GM21528 (cell line): ENCODE data around the gene ABHD16A.

ENCODE experiments used
- ATAC-seq: cut with Tn5 transposase; IDR thresholded peaks from one replicate; pipeline ENCODE4 v1.9.1; 2021; ENCODE audit warnings: mild to moderate bottlenecking, moderate library complexity; ENCODE audit not compliant: unreplicated experiment, low FRiP score

The ABHD16A gene

DNA sequence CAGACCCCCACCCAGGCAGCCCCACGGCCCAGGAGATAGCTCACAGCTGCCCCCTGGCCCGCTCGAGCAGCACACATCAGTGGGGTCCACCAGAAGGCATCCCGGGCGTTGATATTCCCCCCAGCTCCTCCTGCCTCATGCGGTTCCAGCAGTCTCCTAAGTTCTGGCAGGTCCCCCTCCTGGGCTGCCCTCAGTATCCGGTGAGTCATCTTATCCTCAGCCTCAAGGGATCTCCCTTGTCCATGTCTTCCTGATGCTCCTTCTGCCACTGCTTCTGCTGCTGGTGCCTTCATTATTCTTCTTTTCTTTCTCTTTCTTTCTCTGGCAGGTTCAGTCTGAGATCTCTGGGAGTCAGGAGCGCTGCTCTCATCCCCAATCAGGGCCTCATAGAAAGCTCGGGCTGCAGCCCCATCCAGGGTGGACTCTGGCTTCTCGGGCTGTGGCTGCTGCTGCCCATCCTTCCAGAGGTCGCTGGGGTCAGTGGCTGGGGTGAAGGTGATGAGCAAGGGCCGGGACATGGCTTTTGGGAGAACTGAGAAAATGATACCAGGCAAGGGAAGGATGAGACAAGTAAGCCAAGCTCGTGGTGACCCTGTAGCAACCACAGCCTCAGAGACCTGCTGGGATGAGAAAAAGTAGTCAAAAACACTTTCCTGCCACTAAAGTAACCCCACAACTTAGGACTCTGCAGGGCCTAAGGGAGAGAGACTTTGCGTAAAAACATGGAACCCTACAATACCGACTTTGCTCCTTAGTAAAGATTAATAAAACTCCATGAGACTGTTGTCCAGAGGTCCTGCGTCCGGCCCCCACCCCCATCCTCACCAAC, 38.9 kb downstream of the ABHD16A start:
- no peak for ATAC-seq

DNA sequence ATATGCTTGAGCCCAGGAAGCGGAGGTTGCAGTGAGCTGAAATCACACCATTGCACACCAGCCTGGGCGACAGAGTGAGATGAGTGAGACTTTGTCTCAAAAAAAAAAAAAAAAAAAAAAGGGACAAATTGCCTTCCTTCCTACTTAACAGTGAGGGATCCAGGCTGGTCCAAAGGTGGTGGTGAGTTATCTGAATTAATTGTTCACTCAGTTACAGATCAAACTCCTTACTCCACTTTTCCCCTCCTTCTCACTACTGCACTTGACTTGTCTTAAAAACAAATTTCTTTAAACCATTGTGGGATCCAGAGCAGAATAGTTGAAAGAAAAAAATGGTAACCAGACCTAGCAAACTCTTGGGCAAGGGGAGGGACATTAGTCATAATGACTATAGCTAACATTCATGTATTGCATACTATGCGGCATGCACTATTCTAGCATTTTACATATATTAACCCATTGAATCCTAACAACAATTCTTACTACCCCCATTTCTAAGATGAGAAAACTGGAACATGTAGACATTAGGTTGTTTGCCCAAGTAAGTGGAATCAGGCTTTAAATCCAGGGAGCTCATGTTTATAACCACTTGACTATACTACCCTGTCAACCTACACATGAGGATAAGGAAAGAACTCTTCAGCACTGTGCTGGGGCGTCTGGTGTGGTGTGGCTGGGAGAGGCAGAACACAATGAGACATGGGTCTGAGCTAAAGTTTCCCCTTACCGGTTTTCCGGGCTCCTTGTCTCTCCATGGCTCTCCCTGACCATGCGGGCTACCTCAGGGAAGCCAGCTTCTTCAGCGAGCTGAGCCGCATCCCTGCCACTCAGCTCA, 39.8 kb downstream of the ABHD16A start:
- ATAC-seq = no peak

DNA sequence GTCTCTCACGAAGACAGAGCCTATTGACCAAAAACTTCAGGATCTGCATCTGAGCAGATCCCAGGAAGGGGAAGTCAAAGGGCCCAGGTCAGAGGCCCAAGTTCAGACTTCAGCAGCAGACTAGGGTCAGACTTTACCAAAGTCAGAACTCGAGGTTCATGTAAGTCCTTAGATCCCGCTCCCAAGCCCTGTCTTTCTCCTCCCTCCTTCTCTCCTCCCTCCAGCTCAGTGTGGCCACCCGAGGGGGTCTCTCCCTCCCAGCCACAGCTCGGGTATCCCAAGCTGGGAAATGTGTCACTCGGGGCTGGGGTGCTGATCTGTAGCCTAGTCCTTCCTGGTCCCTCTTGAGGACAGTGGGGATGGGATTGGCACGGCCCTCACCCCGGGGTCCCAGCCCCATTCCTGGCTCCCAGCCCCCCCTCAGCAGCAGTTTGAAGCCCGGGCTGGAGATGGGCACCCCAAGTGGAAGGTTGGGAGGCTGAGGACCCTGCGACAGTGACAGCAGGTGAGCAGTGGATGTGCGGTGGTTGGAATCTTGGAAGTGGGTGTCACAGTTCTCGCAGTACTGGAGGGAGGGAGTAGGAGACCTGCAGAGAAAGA, 40.9 kb downstream of the ABHD16A start:
- ATAC-seq = no peak

DNA sequence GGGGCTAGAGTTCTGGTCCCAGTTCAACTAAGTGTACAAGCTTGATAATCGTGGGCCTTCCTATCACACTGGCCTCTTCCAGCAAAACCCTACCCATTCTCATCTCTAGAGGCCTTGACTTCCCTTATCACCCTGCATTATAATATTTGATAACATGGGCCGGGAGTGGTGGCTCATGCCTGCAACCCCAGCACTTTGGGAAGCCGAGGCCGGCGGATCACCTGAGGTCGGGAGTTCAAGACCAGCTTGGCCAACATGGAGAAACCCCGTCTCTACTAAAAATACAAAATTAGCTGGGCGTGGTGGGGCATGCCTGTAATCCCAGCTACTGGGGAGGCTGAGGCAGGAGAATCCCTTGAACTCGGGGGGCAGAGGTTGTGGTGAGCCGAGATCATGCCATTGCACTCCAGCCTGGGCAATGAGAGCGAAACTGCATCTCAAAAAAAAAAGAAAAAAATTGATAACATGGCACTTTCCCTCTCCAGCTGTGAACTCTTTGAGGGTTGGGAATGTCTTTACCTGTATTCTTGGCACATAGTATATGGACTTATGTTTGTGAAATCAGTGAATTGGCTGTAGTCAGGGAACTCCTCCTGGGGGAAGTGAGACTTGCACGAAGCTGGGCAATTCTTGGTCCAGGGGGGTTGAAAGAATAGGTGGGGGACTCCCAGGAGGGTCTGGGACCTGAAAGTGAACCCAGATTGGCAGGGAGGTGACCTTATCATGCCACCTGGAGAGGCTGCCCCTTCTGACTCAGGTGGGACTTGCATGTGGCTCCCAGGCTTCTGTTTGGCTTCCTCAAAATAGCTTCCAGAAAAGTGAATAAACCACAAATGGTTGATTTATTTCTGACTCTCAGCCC, 41.6 kb downstream of the ABHD16A start:
- no peak for ATAC-seq

DNA sequence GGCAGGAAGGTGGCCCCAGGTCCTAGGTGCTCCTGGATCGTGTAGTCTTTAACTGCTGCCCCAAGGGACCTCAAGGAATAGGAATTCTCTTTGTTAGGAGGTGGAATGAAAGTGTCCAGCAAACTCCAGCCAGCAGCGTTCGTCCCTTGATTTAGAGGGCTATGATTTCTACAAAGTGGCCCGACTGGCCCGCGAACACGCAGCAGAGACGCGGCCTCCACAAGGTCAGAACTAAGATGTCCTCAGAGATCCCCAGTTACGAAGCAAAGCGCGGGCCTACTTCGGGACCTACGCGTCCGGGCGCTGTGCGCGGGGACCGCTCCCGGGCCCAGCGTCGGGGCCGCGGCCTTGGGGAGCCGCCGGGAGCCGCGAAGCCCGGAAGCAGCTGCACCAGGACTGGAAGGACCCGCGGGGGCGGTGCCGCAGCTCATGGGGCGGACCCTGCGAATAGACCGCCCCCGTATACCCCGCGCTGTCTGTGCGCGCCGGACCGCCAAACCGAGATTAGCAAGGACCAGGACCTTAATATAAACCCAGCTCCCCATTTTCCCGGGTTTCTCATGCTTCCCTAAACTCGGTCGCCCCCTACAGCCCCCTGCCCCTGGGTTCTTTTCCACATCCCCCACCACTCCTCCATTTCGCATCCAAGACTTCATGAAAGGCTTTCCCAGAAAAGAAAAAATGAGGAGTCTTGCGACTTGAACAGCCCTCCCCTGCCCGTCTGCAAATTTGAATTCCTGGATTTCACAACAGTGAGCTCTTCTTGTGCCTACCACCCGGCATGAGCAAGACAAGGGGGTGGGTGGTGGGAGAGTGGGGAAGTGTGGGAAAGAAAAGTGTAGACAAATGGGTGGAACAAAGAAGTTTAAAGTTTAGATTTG, 42.5 kb downstream of the ABHD16A start, which contains the start of gene C6orf47:
Gene C6orf47 (minus strand): TSS at position 398 of the 881 bp plus-strand sequence. CDS start 831 bp downstream, outside the sequence.
- ATAC-seq = no peak

DNA sequence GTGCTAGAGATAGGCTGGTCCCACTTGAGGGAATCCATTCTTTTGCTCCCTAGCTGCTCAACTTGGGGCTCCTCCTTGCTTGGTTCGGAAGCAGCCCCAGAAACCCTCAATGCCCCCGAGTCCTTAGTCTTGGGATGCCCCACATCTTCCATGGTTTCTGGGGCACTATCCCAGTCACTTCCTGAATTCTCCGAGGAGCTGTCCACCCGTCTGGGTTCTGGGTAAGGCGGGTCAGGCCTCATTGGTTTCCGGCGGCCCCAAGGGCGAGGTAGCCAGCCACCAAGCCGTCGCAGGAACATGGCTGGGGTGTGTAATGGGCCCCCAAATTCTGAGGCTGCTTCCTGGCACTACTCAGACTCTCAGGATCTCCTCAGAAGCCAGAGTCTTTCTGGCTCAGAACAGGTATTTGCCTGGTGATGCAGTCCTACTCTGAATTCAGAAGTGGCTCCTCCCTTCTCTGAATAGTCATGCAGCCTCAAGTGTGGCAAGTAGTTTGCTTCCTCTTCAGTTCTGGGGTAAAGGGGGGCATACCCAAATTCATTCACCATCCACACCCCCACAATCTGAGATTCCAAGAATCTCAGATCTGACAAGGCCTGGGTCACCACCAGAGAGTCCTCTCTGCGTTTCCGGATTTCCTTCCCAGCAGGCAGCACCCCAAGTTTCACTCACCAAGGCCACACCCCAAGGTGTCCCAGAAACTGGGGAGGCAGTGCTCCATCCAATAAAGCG, 43.3 kb downstream of the ABHD16A start:
- no peak for ATAC-seq

DNA sequence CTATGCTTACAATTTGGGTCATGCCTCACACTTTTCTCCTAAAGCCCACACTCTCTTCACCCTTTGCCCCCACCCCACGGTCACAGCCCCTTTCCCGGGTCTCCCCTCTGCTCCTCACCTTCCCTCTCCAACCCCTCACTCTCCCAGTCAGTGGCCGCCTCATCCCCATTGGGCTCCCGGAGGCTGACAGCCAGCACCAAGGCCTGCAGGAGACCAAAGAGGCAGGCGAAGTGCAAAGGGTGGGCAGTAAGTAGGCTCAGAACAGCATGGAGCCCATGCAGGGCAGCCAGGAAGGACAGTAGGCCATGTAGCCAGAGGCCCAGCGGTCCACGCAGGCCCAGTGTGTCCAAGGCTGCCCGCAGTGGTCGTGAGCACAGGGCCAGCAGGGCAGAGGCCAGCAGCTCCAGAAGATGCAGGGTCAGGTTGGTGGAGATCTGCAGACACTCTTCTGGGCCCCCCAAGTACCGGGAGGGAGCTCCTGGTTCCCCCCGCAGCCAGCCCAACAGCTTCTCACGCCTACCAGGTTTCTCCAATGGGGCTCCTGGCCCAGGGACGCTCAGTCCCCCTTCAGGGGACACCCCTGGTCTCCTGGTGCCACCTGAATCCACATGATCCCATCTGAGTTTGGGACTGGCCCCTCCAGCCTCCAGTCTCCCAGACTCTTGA, 44.0 kb downstream of the ABHD16A start:
- ATAC-seq = no peak

DNA sequence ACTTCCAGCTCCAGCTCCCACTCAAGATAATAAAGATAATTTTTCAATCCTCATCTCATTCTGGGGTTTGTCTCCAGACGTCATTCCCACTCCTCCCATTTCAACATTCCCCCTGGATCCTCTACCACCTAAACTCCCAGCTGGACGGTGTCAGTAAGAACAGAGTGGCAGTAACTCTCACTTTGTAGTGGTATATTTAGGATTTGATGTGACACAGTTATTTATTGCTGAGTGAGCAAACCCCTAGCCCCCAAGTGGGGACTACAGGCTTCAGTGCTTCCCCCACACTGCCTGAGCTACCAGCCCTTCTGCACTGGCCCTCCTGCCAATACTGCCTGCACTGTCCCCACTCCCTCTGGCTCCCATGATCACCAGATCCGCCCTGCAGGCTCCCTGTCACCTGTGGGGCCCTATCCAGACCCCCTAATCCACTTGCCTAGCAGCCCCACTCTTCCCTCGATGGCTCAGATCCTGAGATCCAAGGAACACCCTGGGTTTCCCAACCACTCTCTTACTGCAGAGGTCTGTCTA, 44.9 kb downstream of the ABHD16A start:
- no peak for ATAC-seq

DNA sequence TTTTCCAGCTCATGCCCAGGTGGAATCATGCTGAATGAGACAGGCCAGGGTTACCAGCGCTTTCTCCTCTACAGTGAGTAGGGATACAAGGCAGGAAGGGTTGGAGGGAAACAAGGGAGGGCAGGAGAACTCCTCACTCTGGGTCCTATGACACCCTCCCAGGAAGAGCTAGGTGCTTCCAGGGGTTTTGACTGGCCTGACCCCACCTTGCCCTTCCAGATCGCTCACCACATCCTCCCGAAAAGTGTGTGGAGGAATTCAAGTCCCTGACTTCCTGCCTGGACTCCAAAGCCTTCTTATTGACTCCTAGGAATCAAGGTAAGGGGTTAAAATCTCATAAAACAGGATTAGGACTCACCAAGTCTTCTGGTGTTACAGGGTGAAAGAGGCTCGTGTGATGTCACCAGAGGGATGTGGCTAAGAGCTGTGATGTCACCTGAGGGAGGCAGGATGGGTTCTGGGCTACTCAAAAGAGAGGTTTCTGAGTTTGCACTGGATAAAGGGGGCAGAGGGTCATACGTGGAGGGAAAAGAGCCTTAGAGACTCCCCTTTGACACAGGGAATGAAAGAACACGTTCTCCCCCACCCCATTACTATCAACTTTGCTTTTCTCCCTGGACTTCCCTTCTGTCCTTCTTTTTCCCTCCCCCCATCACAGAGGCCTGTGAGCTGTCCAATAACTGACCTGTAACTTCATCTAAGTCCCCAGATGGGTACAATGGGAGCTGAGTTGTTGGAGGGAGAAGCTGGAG, 45.5 kb downstream of the ABHD16A start:
- no peak for ATAC-seq

DNA sequence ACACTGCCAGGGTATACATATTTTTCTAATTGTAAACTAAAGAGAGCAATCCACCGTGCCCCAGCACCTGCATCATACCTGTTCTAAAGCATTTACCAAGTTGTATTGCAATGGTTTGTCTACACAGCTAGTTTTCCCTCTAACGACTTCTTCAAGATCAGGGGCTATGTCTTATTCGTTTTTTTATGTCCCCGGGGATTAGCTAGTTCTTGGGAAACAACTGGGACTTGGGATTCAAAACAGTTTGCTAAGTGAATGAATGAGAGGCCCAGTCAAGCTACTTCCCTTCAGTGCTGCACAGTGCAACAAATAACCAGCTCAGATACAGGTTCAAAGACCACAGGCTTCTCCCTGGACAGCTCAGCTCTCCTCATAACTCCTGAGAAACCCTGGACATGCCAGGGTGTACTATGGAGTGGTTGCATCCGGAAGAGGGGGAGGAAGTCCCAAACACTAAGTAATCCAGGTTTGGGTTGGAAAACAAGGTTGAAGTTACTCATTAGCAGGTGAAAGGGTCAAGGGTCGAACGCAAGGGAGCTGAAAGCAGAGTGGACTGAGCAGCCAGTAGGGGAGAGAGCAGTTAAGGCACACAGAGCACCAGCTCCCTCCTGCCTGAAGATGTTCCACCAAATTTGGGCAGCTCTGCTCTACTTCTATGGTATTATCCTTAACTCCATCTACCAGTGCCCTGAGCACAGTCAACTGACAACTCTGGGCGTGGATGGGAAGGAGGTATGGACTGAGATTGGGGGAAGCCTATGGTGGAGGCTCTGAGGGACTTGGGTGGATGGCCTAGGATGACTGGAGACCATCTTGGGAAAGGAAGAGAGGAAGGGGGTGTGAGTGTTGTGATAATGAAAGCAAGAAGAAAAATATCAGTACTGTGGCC, 47.5 kb downstream of the ABHD16A start, which contains the start of gene APOM:
Gene APOM (plus strand): TSS at position 546 of the 889 bp plus-strand sequence. CDS start 73 bp downstream, at position 619.
- ATAC-seq = no peak

DNA sequence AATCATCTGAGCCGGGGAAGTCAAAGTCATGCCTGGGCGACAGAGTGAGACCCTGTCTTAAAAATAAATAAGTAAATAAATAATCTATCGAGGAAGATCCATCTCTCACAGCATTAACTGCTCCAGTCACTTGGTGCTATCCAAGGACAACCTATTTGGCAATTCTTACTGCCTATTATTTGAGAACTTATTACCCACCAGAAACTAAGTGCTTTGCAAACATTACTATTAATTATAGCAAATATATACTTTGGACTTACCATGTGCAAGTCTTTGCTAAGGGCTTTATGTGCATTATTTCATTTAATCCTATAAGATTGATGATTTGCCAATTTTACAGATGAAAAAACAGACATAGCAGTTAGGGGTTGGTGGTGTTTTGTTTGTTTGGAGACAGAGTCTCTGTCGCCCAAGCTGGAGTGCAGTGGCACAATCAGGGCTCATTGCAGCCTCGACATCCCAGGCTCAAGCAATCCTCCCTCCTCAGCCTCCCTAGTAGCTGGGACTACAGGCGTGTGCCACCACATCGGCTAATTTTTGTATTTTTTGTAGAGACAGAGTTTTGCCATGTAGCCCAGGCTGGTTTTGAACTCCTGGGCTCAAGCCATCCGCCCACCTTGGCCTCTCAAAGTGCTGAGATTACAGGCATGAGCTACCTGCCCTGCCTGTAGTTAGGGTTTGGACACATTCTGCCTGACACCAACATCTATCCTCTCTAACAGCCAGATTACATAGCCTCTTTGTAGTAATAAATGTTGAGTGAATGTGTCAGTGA, 48.4 kb downstream of the ABHD16A start:
- ATAC-seq = no peak

DNA sequence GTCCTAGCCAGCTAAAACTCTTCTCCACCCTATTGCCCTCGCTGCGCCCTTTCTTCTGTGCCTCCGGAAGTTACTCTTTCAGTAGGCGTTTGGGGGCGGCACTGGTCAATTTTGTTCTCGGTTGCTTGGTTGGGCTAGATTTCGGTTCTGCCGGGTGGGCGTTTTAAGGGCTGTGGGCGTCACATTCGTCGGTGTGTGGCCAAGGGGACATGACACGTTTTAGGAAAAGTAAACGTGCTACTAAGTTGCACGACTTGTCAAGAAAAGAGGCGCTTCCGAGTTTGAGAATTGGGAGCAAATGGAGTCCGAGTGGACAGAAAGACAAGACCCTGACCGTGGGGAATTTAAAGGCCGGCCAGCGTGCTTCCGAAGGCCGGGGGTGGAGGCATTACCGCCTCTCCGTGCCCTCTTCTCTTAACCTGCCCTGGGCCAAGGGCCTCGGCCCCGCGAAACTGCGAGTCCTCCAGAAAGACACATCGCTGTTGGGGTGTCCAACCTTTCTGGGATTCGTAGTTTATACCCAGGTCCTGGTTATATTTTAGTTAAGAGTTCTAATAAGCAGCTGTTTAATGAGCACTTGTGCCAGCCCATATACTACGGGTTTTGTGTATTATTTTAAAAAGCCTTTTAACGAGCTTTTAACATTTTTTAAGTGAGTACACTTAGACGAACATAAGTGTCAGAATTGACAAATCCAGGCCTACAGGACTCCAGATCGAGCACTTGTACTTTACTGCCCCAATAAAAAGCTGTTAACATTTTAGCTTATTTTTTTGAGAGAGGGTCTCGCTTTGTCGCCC, 50.0 kb downstream of the ABHD16A start:
- peak; percentile 49 for ATAC-seq

DNA sequence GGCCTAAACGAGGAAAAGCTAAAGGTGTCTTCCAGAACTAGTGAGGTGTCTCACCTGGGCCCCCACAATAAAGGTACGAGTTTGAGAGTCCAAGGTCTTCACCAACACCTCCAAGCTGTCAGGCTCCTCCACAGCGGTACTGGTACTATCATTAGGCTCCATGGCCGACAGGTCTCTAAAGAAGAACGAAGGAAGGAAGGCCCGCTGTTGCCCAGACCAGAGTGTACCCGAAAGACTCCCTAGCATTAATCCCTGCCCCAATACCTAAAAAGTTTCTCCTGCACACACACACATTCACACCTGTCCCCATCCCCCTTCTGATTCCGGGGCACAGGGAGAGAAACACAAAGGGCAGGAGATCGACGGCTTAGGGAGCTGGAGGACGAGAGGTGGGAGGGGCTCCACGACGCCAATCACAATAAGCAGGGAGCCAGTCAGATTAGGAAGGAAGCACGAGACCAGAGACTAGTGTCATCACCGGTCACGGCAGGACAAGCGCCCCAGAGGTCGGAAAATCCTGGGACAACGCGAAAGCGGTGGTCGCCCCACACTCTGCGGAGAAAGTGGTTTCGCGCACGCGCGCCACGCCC, 51.4 kb downstream of the ABHD16A start:
- ATAC-seq = peak; percentile 30

DNA sequence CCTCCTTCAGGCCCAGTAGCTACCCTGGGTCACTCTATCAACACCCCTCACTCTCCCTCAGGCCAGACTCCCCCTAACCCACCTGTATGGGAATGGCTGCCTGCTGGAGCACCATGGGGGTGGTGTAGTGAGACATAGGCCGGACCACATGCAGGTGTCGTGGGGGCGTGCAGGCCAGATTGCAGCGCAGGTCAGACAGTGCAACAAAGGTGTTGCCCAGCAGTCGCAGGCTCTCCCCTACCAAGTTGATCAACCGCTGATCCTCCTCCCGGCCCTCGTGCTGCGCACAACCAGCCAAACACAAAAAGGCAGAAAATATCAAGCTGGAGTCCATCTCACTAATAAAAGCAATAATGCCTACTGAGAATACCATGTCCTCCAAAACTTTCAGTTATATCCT, 57.8 kb downstream of the ABHD16A start:
- ATAC-seq = no peak
